SJCRH30 (cell line): Measurements from ENCODE around the gene ITGA6. TPM values are rescaled to one million over a fixed set of nuclear protein-coding genes. Genes with fewer than 3 reads are reported as not detected.

Source experiments
- total RNA-seq: library from RNA; depleted of rRNA; stranded (reverse); fragments of >200 nt; shearing (Covaris generic); gene quantifications from 2 replicates; pipeline ENCODE4 v1.2.3, GENCODE V29; 2014; rRNA removed

Gene ITGA6
- total RNA-seq, 1 experiment from 2014 or later: 57.8 TPM

Other genes with a start within 250 kb of the ITGA6 start
- gene PDK1, start 128.5 kb downstream of the ITGA6 start, total RNA-seq: 28.2 and 39.1 TPM in 2 replicates